ENCODE data around the gene MCM9. TPM values are rescaled to one million over a fixed set of nuclear protein-coding genes. Genes with fewer than 3 reads are reported as not detected.
A peak's percentile ranks its signal among the peaks of the same experiment; 100 is the strongest.

MCM9 gene
- total RNA-seq, 1 experiment from 2014 or later: 14.9 TPM

GRCh38 chr6:118776607-118777549 lies 158.1 kb downstream of the MCM9 start:
- Mint-ChIP-seq H3K4me3 (no peak overlapping the region), H3K9me3 (no peaks in the 10 kb centered on the region), H3K36me3 (no peaks in the 10 kb centered on the region), H3K4me1 (peaks cover 11% of the 10 kb centered on the region), H3K27me3 (ENCODE audit: low read depth) (no peaks in the 10 kb centered on the region), H3K27ac (no peak overlapping the region)
- ChIA-PET CTCF (interaction anchor here (0.6 to 0.9 kb wide), 3 partner anchors 20 to 212 kb away, joined by 3 to 4 read pairs (median 3); no protein-coding TSS in a partner anchor), POLR2A (no interaction called here)
- TF ChIP-seq CTCF (IDR thresholded peaks at IDR 0.05) (peak; percentile 35; the same call in 1 of the 2 replicates), ZNF281 (CRISPR knock-in tag; IDR thresholded peaks at IDR 0.05) (no peak)
- ATAC-seq (peak; percentile 74), DNase-seq (ENCODE audit: low spot score) (peak; percentile 48)

- Mint-ChIP-seq H3K27me3 (ENCODE audit: low read depth) (no peaks in the 10 kb centered on the region), H3K9me3 (no peaks in the 10 kb centered on the region), H3K36me3 (no peaks in the 10 kb centered on the region), H3K4me1 (peaks cover 11% of the 10 kb centered on the region), H3K27ac (no peak overlapping the region), H3K4me3 (no peak overlapping the region)
- ChIA-PET POLR2A (no interaction called here), CTCF (interaction anchor here (0.6 to 1.4 kb wide), 4 partner anchors 77 to 178 kb away, joined by 3 to 5 read pairs (median 4); no protein-coding TSS in a partner anchor)
- DNase-seq (ENCODE audit: low spot score) (no peak), ATAC-seq (no peak)
- TF ChIP-seq ZNF512 (CRISPR knock-in tag; IDR thresholded peaks at IDR 0.05; ENCODE audit: borderline replicate concordance): no peak
- TF ChIP-seq USF1 (CRISPR knock-in tag; IDR thresholded peaks at IDR 0.05): no peak
- TF ChIP-seq CDX4 (CRISPR knock-in tag; IDR thresholded peaks at IDR 0.05; ENCODE audit: borderline replicate concordance): no peak
- TF ChIP-seq MXD4 (CRISPR knock-in tag; IDR thresholded peaks at IDR 0.05; ENCODE audit: borderline replicate concordance): no peak
- no peak for TF ChIP-seq ZBTB21 (CRISPR knock-in tag; IDR thresholded peaks at IDR 0.05; ENCODE audit: borderline replicate concordance)
- TF ChIP-seq PRRX2 (CRISPR knock-in tag; IDR thresholded peaks at IDR 0.05): no peak
- TF ChIP-seq SMAD4 (CRISPR knock-in tag; IDR thresholded peaks at IDR 0.05): no peak
- no peak for TF ChIP-seq TCF7 (CRISPR knock-in tag; IDR thresholded peaks at IDR 0.05; ENCODE audit: low read depth)
- TF ChIP-seq E2F4 (CRISPR knock-in tag; IDR thresholded peaks at IDR 0.05; ENCODE audit: borderline replicate concordance, low read depth): no peak
- no peak for TF ChIP-seq ZNF263 (CRISPR knock-in tag; IDR thresholded peaks at IDR 0.05; ENCODE audit: low read depth)
- TF ChIP-seq JAZF1 (CRISPR knock-in tag; IDR thresholded peaks at IDR 0.05): no peak
- TF ChIP-seq IRF1 (CRISPR knock-in tag; IDR thresholded peaks at IDR 0.05): no peak
- no peak for TF ChIP-seq FOXK1 (CRISPR knock-in tag; IDR thresholded peaks at IDR 0.05)
- no peak for TF ChIP-seq USF2 (CRISPR knock-in tag; IDR thresholded peaks at IDR 0.05)
- no peak for TF ChIP-seq HMGXB4 (CRISPR knock-in tag; IDR thresholded peaks at IDR 0.05)
- TF ChIP-seq NFYB (CRISPR knock-in tag; conservative IDR thresholded peaks at IDR 0.05; ENCODE audit: low read depth): no peak
These were observed 159.6 kb downstream of the MCM9 start for GRCh38 chr6:118775381-118775780.

All from WTC11 (cell line).